H9 (cell line): ENCODE data around the gene ASTN2. TPM values are rescaled to one million over a fixed set of nuclear protein-coding genes. Genes with fewer than 3 reads are reported as not detected.

Experiments used
- DNase-seq: peaks from one replicate; pipeline ENCODE4 v3.0.0-alpha.2; 2017
- H2AFZ ChIP-seq: one replicate; pipeline ENCODE4 v1.6.1; 2013; ENCODE audit warnings: mild to moderate bottlenecking, low read length, control low read depth, moderate library complexity
- H2AK5ac ChIP-seq: 2 replicates; pipeline ENCODE4 v1.6.1; 2013; ENCODE audit warnings: low read length, control low read depth, mixed read lengths; ENCODE audit not compliant: insufficient read length
- H2BK120ac ChIP-seq: one replicate; pipeline ENCODE4 v1.6.1; 2013; ENCODE audit warnings: low read depth, mild to moderate bottlenecking, low read length, control low read depth, inconsistent platforms; ENCODE audit not compliant: poor library complexity, severe bottlenecking
- H2BK12ac ChIP-seq: 2 replicates; pipeline ENCODE4 v1.6.1; 2013; ENCODE audit warnings: low read length, control low read depth, mixed read lengths, low read depth; ENCODE audit not compliant: insufficient read length
- H2BK15ac ChIP-seq: 2 replicates; pipeline ENCODE4 v1.6.1; 2013; ENCODE audit warnings: low read depth, low read length, control low read depth
- H2BK20ac ChIP-seq: one replicate; pipeline ENCODE4 v1.6.1; 2013; ENCODE audit warnings: low read depth, mild to moderate bottlenecking, low read length, control low read depth, inconsistent platforms; ENCODE audit not compliant: poor library complexity, severe bottlenecking
- H2BK5ac ChIP-seq: 2 replicates; pipeline ENCODE4 v1.6.1; 2013; ENCODE audit warnings: low read length, control low read depth, mixed read lengths; ENCODE audit not compliant: insufficient read length
- H3K14ac ChIP-seq: 2 replicates; pipeline ENCODE4 v1.6.1; 2013; ENCODE audit warnings: low read length, control low read depth; ENCODE audit not compliant: insufficient read depth
- H3K18ac ChIP-seq: 2 replicates; pipeline ENCODE4 v1.6.1; 2013; ENCODE audit warnings: low read depth, mild to moderate bottlenecking, mixed read lengths, low read length, control low read depth; ENCODE audit not compliant: insufficient read length
- H3K23ac ChIP-seq: 2 replicates; pipeline ENCODE4 v1.6.1; 2013; ENCODE audit warnings: low read length, control low read depth, mixed read lengths, low read depth; ENCODE audit not compliant: insufficient read length
- H3K23me2 ChIP-seq: 2 replicates; pipeline ENCODE4 v1.6.1; 2013; ENCODE audit warnings: low read depth, mild to moderate bottlenecking, mixed read lengths, low read length, control low read depth; ENCODE audit not compliant: insufficient read length, poor library complexity, severe bottlenecking
- H3K27ac ChIP-seq: 2 replicates; pipeline ENCODE4 v1.5.1; 2013; ENCODE audit warnings: low read length, control low read depth, mixed read lengths, low read depth; ENCODE audit not compliant: insufficient read length
- H3K27me3 ChIP-seq: 2 replicates; pipeline ENCODE4 v1.6.1; 2013; ENCODE audit warnings: low read length, control low read depth, inconsistent platforms; ENCODE audit not compliant: insufficient read depth
- H3K4ac ChIP-seq: 2 replicates; pipeline ENCODE4 v1.6.1; 2013; ENCODE audit warnings: low read depth, mild to moderate bottlenecking, control low read depth, inconsistent platforms, low read length, moderate library complexity
- H3K4me1 ChIP-seq: 2 replicates; pipeline ENCODE4 v1.6.1; 2013; ENCODE audit warnings: low read length, control low read depth, inconsistent platforms; ENCODE audit not compliant: insufficient read depth
- H3K4me2 ChIP-seq: 2 replicates; pipeline ENCODE4 v1.6.1; 2013; ENCODE audit warnings: low read length, control low read depth, mixed read lengths; ENCODE audit not compliant: insufficient read length, insufficient read depth
- H3K56ac ChIP-seq: 2 replicates; pipeline ENCODE4 v1.6.1; 2013; ENCODE audit warnings: low read depth, mild to moderate bottlenecking, mixed read lengths, low read length, control low read depth; ENCODE audit not compliant: insufficient read length
- H3K79me1 ChIP-seq: 2 replicates; pipeline ENCODE4 v1.6.1; 2013; ENCODE audit warnings: low read depth, mild to moderate bottlenecking, moderate library complexity, low read length, control low read depth, inconsistent platforms; ENCODE audit not compliant: insufficient read depth, poor library complexity, severe bottlenecking
- H3K79me2 ChIP-seq: 2 replicates; pipeline ENCODE4 v1.6.1; 2013; ENCODE audit warnings: low read length, control low read depth, inconsistent platforms; ENCODE audit not compliant: insufficient read depth
- H3K9ac ChIP-seq: 2 replicates; pipeline ENCODE4 v1.6.1; 2013; ENCODE audit warnings: low read length, control low read depth, mixed read lengths; ENCODE audit not compliant: insufficient read length; ENCODE audit errors: extremely low read depth
- H3K9me3 ChIP-seq: one replicate; pipeline ENCODE4 v1.6.1; 2013; ENCODE audit warnings: low read depth, low read length, inconsistent platforms; ENCODE audit not compliant: control insufficient read depth
- H3T11ph ChIP-seq: one replicate; pipeline ENCODE4 v1.6.1; 2013; ENCODE audit warnings: mild to moderate bottlenecking, low read length, control low read depth, inconsistent platforms
- H4K20me1 ChIP-seq: one replicate; pipeline ENCODE4 v1.6.1; 2013; ENCODE audit not compliant: control insufficient read depth, insufficient read length, insufficient read depth
- H4K5ac ChIP-seq: 2 replicates; pipeline ENCODE4 v1.6.1; 2013; ENCODE audit warnings: low read depth, mild to moderate bottlenecking, mixed read lengths, low read length, control low read depth; ENCODE audit not compliant: insufficient read length
- H4K8ac ChIP-seq: replicated peaks from 2 replicates; pipeline ENCODE4 v1.6.1; 2013; ENCODE audit warnings: low read length, control low read depth, mixed read lengths, low read depth; ENCODE audit not compliant: insufficient read length
- H4K91ac ChIP-seq: 2 replicates; pipeline ENCODE4 v1.6.1; 2013; ENCODE audit warnings: low read depth, mild to moderate bottlenecking, moderate library complexity, mixed read lengths, low read length, control low read depth; ENCODE audit not compliant: insufficient read length
- H3K27ac Mint-ChIP-seq, 3 experiments: 2 replicates in 2 of 3; 3 replicates in 1 of 3; pipeline ENCODE4 v1.8.0; 2020 to 2021; ENCODE audit warnings: mixed read lengths in 3 of 3, mild to moderate bottlenecking in 1 of 3, moderate library complexity in 1 of 3
- H3K27me3 Mint-ChIP-seq: 2 replicates; pipeline ENCODE4 v1.8.0; 2021; ENCODE audit warnings: low read depth, mild to moderate bottlenecking, moderate library complexity, mixed read lengths
- H3K36me3 Mint-ChIP-seq, 3 experiments: 2 replicates in 2 of 3; 3 replicates in 1 of 3; pipeline ENCODE4 v1.8.0; 2020 to 2021; ENCODE audit warnings: low read depth in 3 of 3, mixed read lengths in 3 of 3; ENCODE audit not compliant: insufficient read depth in 1 of 3
- H3K4me1 Mint-ChIP-seq, 2 experiments: 2 replicates each; pipeline ENCODE4 v1.8.0; 2020; ENCODE audit warnings: mixed read lengths in 2 of 2
- H3K4me3 Mint-ChIP-seq, 2 experiments: 2 replicates in 1 of 2; 3 replicates in 1 of 2; pipeline ENCODE4 v1.8.0; 2020 to 2021; ENCODE audit warnings: mild to moderate bottlenecking in 2 of 2, mixed read lengths in 2 of 2, moderate library complexity in 1 of 2
- H3K9me3 Mint-ChIP-seq, 2 experiments: 2 replicates in 1 of 2; 3 replicates in 1 of 2; pipeline ENCODE4 v1.8.0; 2020; ENCODE audit warnings: mild to moderate bottlenecking in 2 of 2, mixed read lengths in 2 of 2, moderate library complexity in 1 of 2
- CTCF ChIP-seq: fragments of 200-600 bp; sonication (generic); conservative IDR thresholded peaks from 3 replicates; pipeline ENCODE4 v1.8.0; 2021; ENCODE audit warnings: antibody characterized with exemption, mild to moderate bottlenecking
- WGBS: extraction: QIAGEN DNeasy Blood & Tissue Kit; methylation state at CpG from one replicate; pipeline ENCODE4 v1.1.7; 2013; ENCODE audit warnings: missing lambda C conversion rate, low lambda C conversion rate, mixed read lengths; ENCODE audit not compliant: insufficient read length; ENCODE audit errors: extremely low coverage; 5-methylcytosine and 5-hydroxymethylcytosine counted together
- total RNA-seq: library from RNA; stranded (reverse); gene quantifications from 2 replicates; pipeline ENCODE4 v1.2.1, GENCODE V29; 2021

ASTN2 gene
- total RNA-seq, 1 experiment from 2014 or later = 9.7 TPM

DNA sequence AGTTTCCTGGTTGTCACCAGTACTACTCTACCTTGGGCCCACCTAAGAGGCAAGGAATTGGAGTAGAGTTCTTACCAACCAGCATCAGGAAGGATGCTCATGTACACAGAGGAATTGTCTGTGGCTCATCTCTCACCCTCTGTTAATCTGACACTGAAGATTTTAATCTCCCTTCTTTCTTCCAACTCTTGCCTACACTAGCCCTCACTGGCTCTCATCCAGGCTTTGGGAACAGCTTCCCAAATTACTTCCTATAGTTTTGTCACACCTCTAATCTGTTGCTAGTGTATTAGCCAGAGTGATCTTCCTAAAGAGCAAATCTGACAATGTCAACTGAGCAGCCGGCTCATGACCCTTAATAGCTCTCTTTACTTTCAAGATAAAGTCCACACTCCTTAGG is 946.5 kb downstream of the ASTN2 start:
- no peak overlapping the region for H3K4me3 Mint-ChIP-seq
- H2AK5ac ChIP-seq = peak overlapping the region; percentile 30
- no peak overlapping the region for H4K91ac ChIP-seq
- no peaks in the 10 kb centered on the region for H3K27me3 Mint-ChIP-seq
- H3K9me3 Mint-ChIP-seq = no peaks in the 10 kb centered on the region
- no peak overlapping the region for H3K56ac ChIP-seq
- H2BK120ac ChIP-seq = no peak overlapping the region
- H3K4ac ChIP-seq = no peak overlapping the region
- H3K9me3 ChIP-seq = no peaks in the 10 kb centered on the region
- no peak for DNase-seq
- no peaks in the 10 kb centered on the region for H3K79me2 ChIP-seq
- H3K9ac ChIP-seq = no peak overlapping the region
- H3K14ac ChIP-seq = no peak overlapping the region
- H3K4me1 Mint-ChIP-seq = peaks cover 59 to 61% of the 10 kb centered on the region in 2 experiments
- H2BK15ac ChIP-seq = no peak overlapping the region
- no peak overlapping the region for H3T11ph ChIP-seq
- WGBS = no CpG with 5 or more reads among the region's 1 CpG
- no peaks in the 10 kb centered on the region for H3K79me1 ChIP-seq
- no peak overlapping the region for H3K4me2 ChIP-seq
- H2AFZ ChIP-seq = no peak overlapping the region
- no peaks in the 10 kb centered on the region; a peak in 1 of 7 replicates for H3K36me3 Mint-ChIP-seq
- no peak overlapping the region for H3K27ac ChIP-seq
- no peak overlapping the region for H3K27ac Mint-ChIP-seq
- H4K8ac ChIP-seq = no peak overlapping the region
- no peak overlapping the region for H3K23ac ChIP-seq
- no peak overlapping the region for H2BK12ac ChIP-seq
- no peaks in the 10 kb centered on the region for H3K27me3 ChIP-seq
- H2BK5ac ChIP-seq = no peak overlapping the region
- peaks cover 6% of the 10 kb centered on the region; the same call in 1 of the 2 replicates for H3K4me1 ChIP-seq
- H3K18ac ChIP-seq = no peak overlapping the region
- no peaks in the 10 kb centered on the region for H4K20me1 ChIP-seq
- no peak for TF ChIP-seq CTCF
- H3K23me2 ChIP-seq = no peaks in the 10 kb centered on the region
- no peak overlapping the region for H4K5ac ChIP-seq
- H2BK20ac ChIP-seq = no peak overlapping the region
